HUES6 (cell line): ENCODE results near the gene MSANTD2.

ENCODE experiments used
- H3K27ac ChIP-seq: 2 replicates; pipeline ENCODE4 v1.7.0; 2013; ENCODE audit warnings: low read depth, mild to moderate bottlenecking, low read length, inconsistent platforms
- H3K27me3 ChIP-seq: 2 replicates; pipeline ENCODE4 v1.6.1; 2013; ENCODE audit warnings: low read length; ENCODE audit not compliant: control insufficient read depth, insufficient read depth
- H3K36me3 ChIP-seq: 2 replicates; pipeline ENCODE4 v1.6.1; 2013; ENCODE audit warnings: low read length; ENCODE audit not compliant: control insufficient read depth, insufficient read depth
- H3K4me1 ChIP-seq: 2 replicates; pipeline ENCODE4 v1.6.1; 2013; ENCODE audit warnings: low read length; ENCODE audit not compliant: control insufficient read depth, insufficient read depth
- H3K4me3 ChIP-seq: 2 replicates; pipeline ENCODE4 v1.5.1; 2013; ENCODE audit warnings: low read depth, low read length
- H3K9ac ChIP-seq: one replicate; pipeline ENCODE4 v1.6.1; 2013; ENCODE audit warnings: mild to moderate bottlenecking, low read length
- H3K9me3 ChIP-seq: 2 replicates; pipeline ENCODE4 v1.6.1; 2013; ENCODE audit warnings: low read depth, low read length; ENCODE audit not compliant: control insufficient read depth, insufficient read depth

MSANTD2 gene

DNA sequence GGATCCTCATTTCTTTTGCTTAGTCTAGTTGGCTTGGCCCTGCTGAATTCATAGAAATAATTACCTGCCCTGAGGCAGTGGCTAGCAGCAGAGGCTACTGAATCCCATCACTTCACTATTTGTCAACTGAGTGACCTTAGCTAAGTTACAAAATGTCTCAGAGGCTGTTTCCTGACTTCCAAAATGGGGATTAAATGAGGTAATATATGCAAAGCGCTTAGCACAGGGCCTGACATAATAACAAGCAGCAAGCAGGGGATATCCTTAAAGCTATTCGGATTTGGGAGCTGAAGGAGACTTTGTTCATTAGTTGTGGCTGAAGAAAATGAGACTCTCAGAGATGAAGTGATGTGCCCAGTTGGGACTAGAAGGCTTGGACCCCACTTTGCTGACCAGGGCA lies 57.7 kb downstream of the MSANTD2 start:
- Histone ChIP-seq H3K4me1 (peaks cover 22% of the 10 kb centered on the region), H3K4me3 (no peak overlapping the region), H3K27ac (no peak overlapping the region), H3K36me3 (no peaks in the 10 kb centered on the region), H3K27me3 (peaks cover 96% of the 10 kb centered on the region), H3K9me3 (no peaks in the 10 kb centered on the region), H3K9ac (no peak overlapping the region)

DNA sequence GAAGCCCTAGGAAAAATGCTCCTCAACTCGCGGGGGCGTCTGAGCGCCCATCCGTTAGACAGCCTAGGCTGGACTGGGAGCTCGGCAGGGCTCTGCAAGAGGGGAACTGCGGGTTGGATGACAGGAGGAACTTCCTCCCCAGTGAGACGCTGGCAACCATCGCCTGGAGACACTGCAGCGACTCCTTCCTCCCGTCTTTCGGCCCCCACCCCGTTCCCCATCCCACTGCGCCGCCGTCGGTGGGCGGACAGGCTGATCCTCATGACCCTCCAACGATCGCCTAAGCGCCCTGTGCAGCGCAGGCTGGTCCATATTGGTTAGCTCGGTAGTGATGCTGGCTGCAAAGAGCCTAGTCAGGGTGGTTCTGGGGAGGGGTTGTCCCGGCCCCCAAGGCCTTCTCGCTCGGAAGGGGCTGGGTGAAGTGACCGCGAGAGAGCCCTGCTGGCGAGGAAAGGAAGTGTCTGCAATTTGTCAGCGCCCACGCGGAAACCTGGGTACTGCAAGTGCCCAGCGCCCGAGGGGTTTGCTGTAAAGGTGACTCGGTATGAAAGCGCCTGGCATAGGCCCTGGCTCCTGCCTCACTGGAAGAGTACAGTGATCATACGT lies 59.8 kb downstream of the MSANTD2 start:
- H3K36me3 ChIP-seq, result no peaks in the 10 kb centered on the region
- peaks cover 97% of the 10 kb centered on the region for H3K27me3 ChIP-seq
- peaks cover 16% of the 10 kb centered on the region; the same call in 1 of the 2 replicates for H3K4me1 ChIP-seq
- peak overlapping the region; percentile 64 for H3K4me3 ChIP-seq
- H3K27ac ChIP-seq, result no peak overlapping the region
- H3K9me3 ChIP-seq, result no peaks in the 10 kb centered on the region
- no peak overlapping the region for H3K9ac ChIP-seq

DNA sequence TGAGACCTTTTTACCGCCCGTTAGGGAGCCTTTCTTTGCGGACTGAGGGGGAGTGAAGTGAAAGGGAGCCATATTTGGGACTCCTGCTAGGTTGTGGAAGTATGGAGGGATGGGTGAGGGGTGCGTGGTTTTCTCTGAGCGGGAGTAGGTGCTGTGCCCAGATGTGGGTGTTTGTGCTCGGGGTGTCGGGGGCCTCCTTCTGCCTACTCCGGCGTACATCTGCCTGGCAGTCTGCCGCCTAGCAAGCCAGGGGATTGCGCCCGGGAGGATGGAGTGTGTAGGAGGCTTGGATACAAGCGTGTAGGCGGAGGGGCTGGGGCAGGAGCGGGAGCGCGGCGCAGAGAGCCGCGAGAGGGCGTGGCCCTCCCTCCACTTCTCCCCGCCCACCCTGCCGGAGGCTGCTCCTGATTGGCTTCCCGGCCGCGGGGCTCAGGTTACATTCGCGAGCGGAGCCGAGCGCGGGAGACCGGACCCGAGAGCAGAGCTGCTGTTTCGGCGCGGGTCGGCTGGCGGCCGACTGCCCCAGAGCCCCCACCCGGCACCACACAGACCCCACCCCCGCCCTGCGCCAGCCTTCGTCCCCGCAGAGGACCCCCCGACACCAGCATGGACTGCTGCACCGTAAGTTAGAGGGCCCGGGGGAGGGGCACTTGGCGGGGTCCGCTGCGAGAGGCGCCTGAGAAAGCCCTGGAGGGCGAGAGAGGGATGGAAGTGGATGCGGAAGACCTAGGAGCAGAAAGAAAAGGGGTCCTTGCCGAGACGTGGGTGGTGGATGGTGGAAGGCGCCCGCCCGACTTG lies 60.5 kb downstream of the MSANTD2 start, which contains the start of gene NRGN:
TSS of gene NRGN (plus strand) at position 464 of the 798 bp plus-strand sequence. CDS start at position 607, 143 bp downstream.
- Histone ChIP-seq H3K27me3 (peaks cover 97% of the 10 kb centered on the region), H3K4me1 (peaks cover 11% of the 10 kb centered on the region; the same call in 1 of the 2 replicates), H3K36me3 (no peaks in the 10 kb centered on the region), H3K9me3 (no peaks in the 10 kb centered on the region), H3K9ac (peak within 1 kb of the TSS; percentile 21), H3K27ac (no peak within 1 kb of the TSS), H3K4me3 (peak within 1 kb of the TSS; percentile 64)

DNA sequence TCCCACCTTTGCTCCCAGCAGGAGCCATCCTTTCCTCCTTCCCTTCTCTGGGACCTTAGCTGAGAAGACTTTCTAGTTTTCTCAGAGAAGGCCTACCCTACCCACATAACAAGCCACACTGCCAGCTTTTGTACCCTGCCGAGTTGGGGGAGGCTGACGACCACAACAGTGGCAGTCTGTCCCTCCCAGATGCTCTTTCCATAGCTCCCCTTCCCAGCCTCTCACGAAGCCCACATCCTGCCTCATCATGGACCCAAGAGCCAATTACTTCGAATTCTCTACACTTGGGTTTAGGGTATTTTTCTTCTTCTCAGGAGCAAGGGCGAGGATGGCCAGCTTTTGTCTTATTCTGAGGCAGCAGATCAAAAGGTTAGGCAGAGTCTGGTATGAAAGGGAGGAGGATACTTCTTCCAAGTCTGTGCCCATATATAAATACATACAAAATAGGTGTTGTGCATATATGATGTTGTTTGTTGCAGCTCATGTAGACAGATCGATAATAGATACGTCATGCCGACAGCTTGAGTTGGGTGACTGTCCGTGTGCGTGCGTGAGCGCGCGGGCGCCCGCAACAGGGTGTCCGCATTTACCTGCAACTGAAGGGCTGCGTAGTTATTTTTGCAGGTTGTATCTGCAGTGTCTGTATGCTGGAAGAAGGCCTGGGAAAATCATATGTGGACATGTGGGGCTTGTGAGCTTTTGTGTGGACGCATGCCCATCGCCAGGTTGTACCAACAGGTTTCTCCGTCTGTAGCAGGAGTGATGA lies 61.3 kb downstream of the MSANTD2 start:
- H3K27me3 ChIP-seq, result peaks cover 97% of the 10 kb centered on the region
- peak overlapping the region; percentile 21 for H3K9ac ChIP-seq
- no peak overlapping the region for H3K27ac ChIP-seq
- no peaks in the 10 kb centered on the region for H3K36me3 ChIP-seq
- no peaks in the 10 kb centered on the region for H3K9me3 ChIP-seq
- H3K4me1 ChIP-seq, result peaks cover 11% of the 10 kb centered on the region; the same call in 1 of the 2 replicates
- H3K4me3 ChIP-seq, result peak overlapping the region; percentile 64

DNA sequence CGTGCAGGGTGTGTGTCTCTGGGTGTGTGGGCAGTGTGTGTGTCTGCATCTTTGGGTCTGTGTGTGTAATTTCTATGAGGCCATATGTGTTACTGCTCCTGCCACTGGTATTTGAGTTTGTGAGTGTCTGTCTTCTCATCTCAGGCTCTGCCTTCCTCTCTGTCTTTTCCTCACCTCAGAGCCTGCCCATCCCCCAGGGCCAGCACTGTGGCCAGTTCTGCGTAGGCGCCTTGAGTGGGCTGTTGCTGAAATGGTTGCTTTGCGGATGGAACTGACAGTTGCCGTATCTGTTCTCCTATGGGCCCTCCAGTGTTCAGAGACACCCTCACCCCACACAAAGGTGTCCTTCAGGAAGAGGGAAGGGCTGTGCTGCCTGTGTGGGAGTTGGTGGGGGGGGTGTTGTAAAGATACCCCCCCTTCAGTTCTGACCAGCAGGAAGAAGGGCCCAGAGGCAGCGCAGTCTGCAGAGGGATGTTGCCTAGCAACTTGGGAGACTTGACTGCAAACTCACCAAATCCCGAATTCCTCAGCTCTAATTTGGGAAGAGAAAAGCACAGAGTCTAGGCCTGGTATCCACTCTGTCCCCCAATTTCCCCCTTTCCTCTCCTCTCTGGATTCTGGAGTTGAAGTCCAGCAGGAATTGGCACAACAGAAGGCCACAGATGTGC lies 62.4 kb downstream of the MSANTD2 start:
- Histone ChIP-seq H3K27me3 (peaks cover 88% of the 10 kb centered on the region), H3K27ac (no peak overlapping the region)

DNA sequence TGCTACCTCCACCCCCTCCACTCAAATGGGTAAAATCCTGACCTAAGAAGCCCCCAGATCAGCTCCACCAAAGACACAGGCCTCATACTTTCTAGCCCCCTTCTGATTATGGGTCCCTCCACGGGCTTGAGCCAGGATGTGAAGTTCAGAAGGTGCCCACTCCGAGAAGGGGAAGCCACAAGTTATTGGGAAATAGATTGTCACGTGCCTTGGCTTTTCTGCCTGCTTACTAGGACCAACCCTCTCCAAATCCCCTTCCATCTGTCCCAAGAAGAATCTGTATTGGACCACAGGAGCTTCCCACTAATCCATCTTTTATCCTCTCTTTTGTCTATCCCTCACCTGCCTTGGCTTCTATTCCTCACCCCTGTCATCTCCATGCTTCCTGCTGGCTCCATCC lies 63.5 kb downstream of the MSANTD2 start:
- Histone ChIP-seq H3K9ac (no peak overlapping the region), H3K27ac (no peak overlapping the region), H3K27me3 (peaks cover 87% of the 10 kb centered on the region), H3K4me3 (no peak overlapping the region), H3K9me3 (no peaks in the 10 kb centered on the region), H3K36me3 (no peaks in the 10 kb centered on the region), H3K4me1 (peaks cover 11% of the 10 kb centered on the region; the same call in 1 of the 2 replicates)

More for the DNA sequence above, 62.4 kb downstream of the MSANTD2 start:
- H3K36me3 ChIP-seq, result no peaks in the 10 kb centered on the region
- no peak overlapping the region for H3K9ac ChIP-seq
- peaks cover 11% of the 10 kb centered on the region; the same call in 1 of the 2 replicates for H3K4me1 ChIP-seq
- H3K4me3 ChIP-seq, result no peak overlapping the region
- no peaks in the 10 kb centered on the region for H3K9me3 ChIP-seq

DNA sequence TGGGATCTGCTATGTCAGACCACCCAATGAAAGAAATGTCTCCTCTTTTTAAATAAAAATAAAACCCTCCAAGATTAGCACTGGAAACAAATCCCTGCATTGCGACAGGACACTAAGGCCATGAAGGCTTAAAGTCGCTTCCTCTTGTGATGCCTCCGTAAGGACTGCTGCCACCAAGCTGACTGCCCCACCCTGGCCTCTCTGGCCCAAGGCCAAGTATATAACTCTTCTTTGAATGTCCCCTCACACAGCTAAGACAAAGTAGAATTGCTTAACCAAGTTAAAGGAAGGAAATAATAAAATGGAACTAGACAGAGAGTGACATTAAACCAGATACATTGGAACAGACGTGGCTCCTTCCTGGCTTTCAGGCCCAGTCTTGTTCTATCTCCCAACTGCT lies 68.0 kb downstream of the MSANTD2 start:
- Histone ChIP-seq H3K36me3 (no peaks in the 10 kb centered on the region), H3K9me3 (no peaks in the 10 kb centered on the region), H3K27ac (no peak overlapping the region), H3K4me3 (no peak overlapping the region), H3K27me3 (peaks cover 52% of the 10 kb centered on the region), H3K9ac (no peak overlapping the region), H3K4me1 (peaks cover 4% of the 10 kb centered on the region; the same call in 1 of the 2 replicates)

DNA sequence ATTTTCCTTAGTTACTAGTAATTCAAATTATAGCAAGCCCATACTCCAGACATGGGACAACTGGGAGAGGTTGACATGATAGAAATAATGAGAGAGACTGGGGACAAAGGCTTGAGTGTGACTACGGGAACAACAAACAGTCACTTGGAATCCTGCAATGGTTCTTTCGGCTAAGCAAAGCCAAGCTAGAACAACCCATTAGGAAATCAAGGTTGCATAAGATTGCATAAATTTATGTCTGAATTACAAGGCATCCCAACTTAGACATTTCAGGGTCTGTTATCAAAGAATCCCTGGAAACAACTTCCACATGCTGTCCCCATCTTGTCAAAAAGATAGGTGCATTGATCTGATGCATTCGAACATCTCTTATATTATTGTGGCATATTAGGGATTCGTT lies 70.6 kb downstream of the MSANTD2 start:
- no peaks in the 10 kb centered on the region for H3K9me3 ChIP-seq
- H3K27ac ChIP-seq, result no peak overlapping the region
- no peak overlapping the region for H3K4me3 ChIP-seq
- peaks cover 47% of the 10 kb centered on the region for H3K27me3 ChIP-seq
- H3K9ac ChIP-seq, result no peak overlapping the region
- H3K4me1 ChIP-seq, result peaks cover 21% of the 10 kb centered on the region
- H3K36me3 ChIP-seq, result no peaks in the 10 kb centered on the region

DNA sequence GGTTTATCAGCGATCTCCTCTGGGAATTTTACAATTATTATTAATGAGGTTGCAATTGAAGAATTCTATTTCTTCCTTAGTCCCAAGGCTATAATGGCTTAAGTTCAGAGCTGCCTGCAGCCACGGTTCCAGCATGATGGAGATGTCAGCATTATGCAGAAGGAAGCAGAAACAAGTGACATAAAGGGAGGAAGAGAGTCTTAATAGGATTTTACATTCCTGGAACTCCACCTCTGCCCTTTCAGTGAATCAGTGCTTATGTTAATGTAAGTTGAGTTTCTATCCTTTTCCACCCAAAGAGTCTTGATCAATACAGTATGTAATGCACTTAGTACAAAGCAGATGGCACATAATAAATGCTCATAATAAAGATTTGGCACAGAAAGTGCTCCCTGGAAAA lies 72.1 kb downstream of the MSANTD2 start:
- H3K36me3 ChIP-seq, result no peaks in the 10 kb centered on the region
- peaks cover 24% of the 10 kb centered on the region for H3K4me1 ChIP-seq
- H3K9ac ChIP-seq, result no peak overlapping the region
- H3K9me3 ChIP-seq, result no peaks in the 10 kb centered on the region
- no peak overlapping the region for H3K4me3 ChIP-seq
- H3K27me3 ChIP-seq, result peaks cover 52% of the 10 kb centered on the region
- H3K27ac ChIP-seq, result no peak overlapping the region

DNA sequence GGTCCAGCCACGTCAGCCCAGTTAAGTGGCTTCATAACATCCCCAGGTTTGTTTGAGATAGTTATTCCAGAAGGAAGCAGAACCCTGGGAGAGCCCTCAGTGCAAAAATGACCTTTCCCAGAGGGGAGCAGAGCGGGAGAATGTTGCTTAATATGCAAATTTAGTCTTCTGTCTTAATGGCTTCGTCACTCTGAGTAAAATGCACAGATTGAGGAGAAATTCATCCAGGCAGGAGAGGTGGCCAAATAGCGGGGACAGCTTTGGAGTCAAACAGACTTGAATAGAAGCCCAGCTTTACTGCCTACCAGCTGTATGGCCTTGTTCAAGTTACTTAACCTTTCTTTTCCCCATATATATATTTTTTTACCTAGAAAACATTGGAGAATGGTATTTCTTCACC lies 72.7 kb downstream of the MSANTD2 start:
- Histone ChIP-seq H3K27me3 (peaks cover 56% of the 10 kb centered on the region), H3K4me1 (peaks cover 24% of the 10 kb centered on the region), H3K27ac (no peak overlapping the region), H3K4me3 (no peak overlapping the region), H3K36me3 (no peaks in the 10 kb centered on the region), H3K9ac (no peak overlapping the region), H3K9me3 (no peaks in the 10 kb centered on the region)
